Measurements from ENCODE around the gene MAGEE1.

The MAGEE1 gene

GRCh38 chrX:76433219-76433618, 5.7 kb downstream of the MAGEE1 start:
- no peak for DNase-seq (ENCODE audit: low read depth)
- TF ChIP-seq CTCF (IDR thresholded peaks at IDR 0.05; ENCODE audit: low read depth, low read length, missing control alignments) = no peak
- no peak overlapping the region for H3K4me3 ChIP-seq (ENCODE audit: low read depth, low read length)
- in situ Hi-C loops (cut with HindIII; ENCODE audit: low sequenced_read_pairs) = no loop called here

- no peak for DNase-seq (ENCODE audit: low read depth)
- in situ Hi-C loops (cut with HindIII; ENCODE audit: low sequenced_read_pairs) = no loop called here
- no peak overlapping the region for H3K4me3 ChIP-seq (ENCODE audit: low read depth, low read length)
- TF ChIP-seq CTCF (IDR thresholded peaks at IDR 0.05; ENCODE audit: low read depth, low read length, missing control alignments) = no peak
These were observed 6.7 kb downstream of the MAGEE1 start for GRCh38 chrX:76434103-76434741.

- H3K4me3 ChIP-seq (ENCODE audit: low read depth, low read length) = no peak overlapping the region
- in situ Hi-C loops (cut with HindIII; ENCODE audit: low sequenced_read_pairs) = no loop called here
- TF ChIP-seq CTCF (IDR thresholded peaks at IDR 0.05; ENCODE audit: low read depth, low read length, missing control alignments) = no peak
- DNase-seq (ENCODE audit: low read depth) = no peak
These were observed 11.7 kb downstream of the MAGEE1 start for GRCh38 chrX:76439188-76439587.

GRCh38 chrX:76453737-76454406, 26.4 kb downstream of the MAGEE1 start:
- no peak for TF ChIP-seq CTCF (IDR thresholded peaks at IDR 0.05; ENCODE audit: low read depth, low read length, missing control alignments)
- in situ Hi-C loops (cut with HindIII; ENCODE audit: low sequenced_read_pairs) = no loop called here
- H3K4me3 ChIP-seq (ENCODE audit: low read depth, low read length) = no peak overlapping the region
- no peak for DNase-seq (ENCODE audit: low read depth)

GRCh38 chrX:76454456-76454927, 27.0 kb downstream of the MAGEE1 start:
- in situ Hi-C loops (cut with HindIII; ENCODE audit: low sequenced_read_pairs) = no loop called here
- no peak overlapping the region for H3K4me3 ChIP-seq (ENCODE audit: low read depth, low read length)
- DNase-seq (ENCODE audit: low read depth) = no peak
- TF ChIP-seq CTCF (IDR thresholded peaks at IDR 0.05; ENCODE audit: low read depth, low read length, missing control alignments) = peak; percentile 57

- DNase-seq (ENCODE audit: low read depth) = no peak
- TF ChIP-seq CTCF (IDR thresholded peaks at IDR 0.05; ENCODE audit: low read depth, low read length, missing control alignments) = no peak
- no peak overlapping the region for H3K4me3 ChIP-seq (ENCODE audit: low read depth, low read length)
- in situ Hi-C loops (cut with HindIII; ENCODE audit: low sequenced_read_pairs) = no loop called here
These were observed 49.8 kb downstream of the MAGEE1 start for GRCh38 chrX:76477353-76477752.

Measured in astrocyte of the cerebellum (primary cell).